Measurements from ENCODE around the gene FAM20B.
"Not testable (repeated sequence)": the region's sequence is repeated elsewhere in the genome, so short reads cannot be mapped to it uniquely, and the experiment has no call there.

Gene FAM20B

DNA sequence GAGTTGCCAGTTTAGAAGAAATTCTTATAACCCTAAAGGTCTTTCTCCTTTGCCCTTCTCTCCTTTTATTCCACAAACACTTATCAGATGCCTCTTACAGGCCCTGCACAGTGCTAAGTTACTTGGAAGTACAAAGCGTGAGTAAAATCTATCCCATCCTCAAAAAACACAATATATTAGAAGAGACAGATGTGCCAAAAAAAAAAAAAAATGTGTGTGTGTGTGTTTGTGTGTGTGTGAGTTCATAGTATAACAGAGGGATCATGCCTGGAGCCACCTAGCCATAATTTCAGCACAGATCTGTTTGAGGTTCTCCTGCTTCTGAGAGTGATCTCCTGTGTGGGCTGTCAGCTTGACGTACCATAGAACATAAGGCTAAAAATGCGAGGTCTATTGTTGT, 5.0 kb downstream of the FAM20B start:
- in situ Hi-C loops (cut with MboI; ENCODE audit: low sequenced_read_pairs), result no loop called here
- H3K4me3 ChIP-seq, result no peak overlapping the region
- peaks cover 68% of the 10 kb centered on the region for H3K4me1 ChIP-seq
- H3K27me3 ChIP-seq (ENCODE audit: low read depth), result no peaks in the 10 kb centered on the region
- no peaks in the 10 kb centered on the region for H3K36me3 ChIP-seq (replicated peaks)
- DNase-seq (ENCODE audit: low spot score in 2 of 2), result no peak
- H3K9me3 ChIP-seq, result no peaks in the 10 kb centered on the region

DNA sequence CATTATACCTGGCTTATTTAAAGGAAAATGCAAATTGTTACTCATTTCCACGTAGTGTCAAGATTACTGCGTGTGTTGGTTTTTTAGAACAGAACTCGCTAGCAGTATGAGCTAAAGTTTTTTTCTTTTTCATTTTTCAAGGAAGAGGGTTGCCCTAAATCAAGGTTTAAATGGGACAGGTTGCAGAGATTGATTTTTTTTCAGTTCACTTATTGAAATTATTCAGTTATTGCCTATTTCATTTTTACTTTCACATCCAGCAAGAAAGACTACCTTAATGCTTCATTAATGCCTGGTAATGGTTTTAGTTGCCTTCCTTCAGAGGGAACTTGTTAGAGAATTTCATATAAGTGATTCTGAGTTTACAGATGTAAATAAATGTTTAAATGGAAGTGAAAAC, 5.6 kb downstream of the FAM20B start:
- no peaks in the 10 kb centered on the region for H3K27me3 ChIP-seq (ENCODE audit: low read depth)
- no peak overlapping the region for H3K4me3 ChIP-seq
- DNase-seq (ENCODE audit: low spot score in 2 of 2), result no peak
- in situ Hi-C loops (cut with MboI; ENCODE audit: low sequenced_read_pairs), result no loop called here
- peaks cover 68% of the 10 kb centered on the region for H3K4me1 ChIP-seq
- no peaks in the 10 kb centered on the region for H3K36me3 ChIP-seq (replicated peaks)
- no peaks in the 10 kb centered on the region for H3K9me3 ChIP-seq

DNA sequence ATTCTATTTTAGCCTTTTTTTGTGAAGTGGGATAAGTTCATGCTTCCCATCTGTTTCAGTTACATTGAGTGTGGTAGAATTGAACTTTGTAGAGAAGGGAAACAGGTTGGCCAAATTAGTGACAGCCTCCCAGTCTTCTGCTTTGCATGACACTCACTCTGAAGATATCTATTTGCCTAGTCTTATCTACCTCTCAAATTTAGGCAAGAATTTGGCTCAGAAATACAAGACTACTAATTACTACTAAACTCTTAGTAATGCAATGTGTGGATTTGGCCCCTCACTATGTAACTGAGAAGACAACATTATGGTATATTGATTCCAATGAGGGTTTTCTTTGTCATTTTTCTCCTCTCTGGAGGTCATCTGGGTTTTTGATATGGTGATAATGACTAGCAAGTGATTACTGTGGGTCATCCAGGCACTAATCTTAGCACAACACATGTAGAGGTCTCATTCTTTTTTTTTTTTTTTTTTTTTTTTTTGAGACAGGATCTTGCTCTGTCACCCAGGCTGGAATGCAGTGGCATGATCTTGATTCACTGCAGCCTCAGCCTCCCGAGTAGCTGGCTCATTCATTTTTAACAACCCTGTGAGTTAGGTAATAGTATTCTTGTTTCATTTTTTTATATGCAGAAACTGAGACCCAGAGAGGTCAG, 6.3 kb downstream of the FAM20B start:
- no peaks in the 10 kb centered on the region for H3K36me3 ChIP-seq (replicated peaks)
- in situ Hi-C loops (cut with MboI; ENCODE audit: low sequenced_read_pairs), result no loop called here
- DNase-seq (ENCODE audit: low spot score in 2 of 2), result no peak
- H3K4me3 ChIP-seq, result no peak overlapping the region
- peaks cover 66% of the 10 kb centered on the region for H3K4me1 ChIP-seq
- H3K27me3 ChIP-seq (ENCODE audit: low read depth), result no peaks in the 10 kb centered on the region
- H3K9me3 ChIP-seq, result no peaks in the 10 kb centered on the region

DNA sequence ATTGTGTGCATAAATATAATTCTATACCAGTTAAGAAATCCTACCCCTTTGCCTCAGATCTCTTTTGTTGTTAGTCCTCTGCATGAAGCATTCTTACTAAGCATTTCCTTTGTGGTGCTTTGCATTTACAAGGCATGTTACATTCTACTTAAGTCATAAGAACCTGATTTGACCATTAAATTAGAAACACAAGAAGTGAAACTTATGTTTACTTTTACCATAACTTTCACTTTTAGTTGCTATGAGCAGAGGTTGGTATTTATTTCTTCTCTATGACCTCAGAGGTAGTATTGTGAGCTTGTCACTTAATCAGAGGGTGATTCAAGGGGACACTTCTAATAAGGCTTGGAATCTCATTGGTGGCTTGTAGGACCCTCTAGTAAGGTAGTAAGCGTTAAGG, 9.0 kb downstream of the FAM20B start:
- H3K4me1 ChIP-seq, result peaks cover 47% of the 10 kb centered on the region
- no peaks in the 10 kb centered on the region for H3K36me3 ChIP-seq (replicated peaks)
- no peaks in the 10 kb centered on the region for H3K9me3 ChIP-seq
- DNase-seq (ENCODE audit: low spot score in 2 of 2), result peak in 1 of 2 experiments; percentile 77
- no peaks in the 10 kb centered on the region for H3K27me3 ChIP-seq (ENCODE audit: low read depth)
- no peak overlapping the region for H3K4me3 ChIP-seq
- in situ Hi-C loops (cut with MboI; ENCODE audit: low sequenced_read_pairs), result no loop called here

DNA sequence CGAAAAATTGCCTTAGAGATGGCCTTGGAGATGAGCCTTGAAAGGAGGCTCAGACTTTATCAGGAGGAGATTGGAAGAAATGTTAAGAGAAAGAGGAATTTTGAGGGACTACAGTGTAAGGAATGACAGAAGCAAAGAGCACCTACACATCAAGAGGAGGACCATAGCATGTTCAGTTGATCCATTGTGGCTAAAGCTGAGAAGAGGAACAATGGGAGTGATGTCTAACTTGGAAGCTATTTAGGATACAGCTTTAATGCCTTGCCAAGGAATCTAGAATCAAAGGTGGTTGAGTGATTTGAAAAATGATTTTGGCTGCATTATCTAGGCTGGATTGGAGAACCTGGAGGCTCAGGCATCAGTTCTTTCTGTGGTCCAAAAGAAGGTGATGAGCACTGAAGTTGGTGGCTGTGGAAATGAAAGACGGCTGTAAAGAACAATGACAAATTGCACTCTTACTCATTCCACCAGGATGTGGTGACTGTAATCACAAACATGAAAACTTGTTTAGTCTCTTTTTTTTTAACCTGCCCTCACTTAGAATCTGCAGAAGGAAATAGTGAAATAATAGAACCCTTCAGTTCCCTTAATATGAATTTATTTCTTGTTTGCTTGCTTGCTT, 11.3 kb downstream of the FAM20B start:
- no peak overlapping the region for H3K4me3 ChIP-seq
- H3K9me3 ChIP-seq, result no peaks in the 10 kb centered on the region
- no peaks in the 10 kb centered on the region for H3K36me3 ChIP-seq (replicated peaks)
- no peaks in the 10 kb centered on the region for H3K27me3 ChIP-seq (ENCODE audit: low read depth)
- H3K4me1 ChIP-seq, result peaks cover 25% of the 10 kb centered on the region
- in situ Hi-C loops (cut with MboI; ENCODE audit: low sequenced_read_pairs), result no loop called here
- no peak for DNase-seq (ENCODE audit: low spot score in 2 of 2)

DNA sequence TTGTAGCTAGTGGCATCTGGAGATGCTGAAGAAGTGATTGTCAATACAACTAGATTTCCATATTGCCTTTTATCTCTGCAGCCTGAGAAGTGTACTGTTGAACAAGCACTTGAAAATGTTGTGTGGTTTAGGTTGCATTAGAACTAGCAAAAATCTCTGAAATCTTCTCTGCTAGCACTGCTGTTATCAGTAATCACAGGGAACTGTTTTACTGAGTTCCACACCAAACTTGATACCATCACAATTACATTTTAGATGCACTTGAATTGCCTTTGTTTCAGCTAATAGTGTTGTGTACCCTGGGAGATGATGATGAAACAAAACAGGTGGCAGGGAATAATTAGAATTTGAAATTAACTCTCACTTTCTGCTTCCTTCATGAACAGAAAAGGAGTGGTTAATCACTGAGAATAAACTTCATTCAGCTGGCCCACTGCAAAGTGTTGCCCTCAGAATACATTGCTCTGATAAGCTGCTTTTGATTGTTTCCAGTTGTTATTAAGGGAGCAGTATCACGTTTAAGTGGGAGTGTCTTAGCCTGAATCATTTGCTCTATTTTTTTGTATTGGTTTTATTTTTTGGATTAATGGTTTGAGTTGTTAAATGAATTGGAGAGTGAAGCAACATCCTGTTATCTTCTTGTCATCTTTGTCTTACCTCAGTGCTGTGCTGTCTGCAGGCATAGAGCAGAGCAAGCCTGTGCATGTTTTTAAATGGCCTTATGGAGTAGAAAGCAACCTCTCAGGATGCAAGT, 13.0 kb downstream of the FAM20B start:
- H3K4me1 ChIP-seq, result peaks cover 21% of the 10 kb centered on the region
- DNase-seq (ENCODE audit: low spot score in 2 of 2), result no peak
- H3K9me3 ChIP-seq, result no peaks in the 10 kb centered on the region
- in situ Hi-C loops (cut with MboI; ENCODE audit: low sequenced_read_pairs), result no loop called here
- H3K36me3 ChIP-seq (replicated peaks), result no peaks in the 10 kb centered on the region
- H3K27me3 ChIP-seq (ENCODE audit: low read depth), result no peaks in the 10 kb centered on the region
- no peak overlapping the region for H3K4me3 ChIP-seq

DNA sequence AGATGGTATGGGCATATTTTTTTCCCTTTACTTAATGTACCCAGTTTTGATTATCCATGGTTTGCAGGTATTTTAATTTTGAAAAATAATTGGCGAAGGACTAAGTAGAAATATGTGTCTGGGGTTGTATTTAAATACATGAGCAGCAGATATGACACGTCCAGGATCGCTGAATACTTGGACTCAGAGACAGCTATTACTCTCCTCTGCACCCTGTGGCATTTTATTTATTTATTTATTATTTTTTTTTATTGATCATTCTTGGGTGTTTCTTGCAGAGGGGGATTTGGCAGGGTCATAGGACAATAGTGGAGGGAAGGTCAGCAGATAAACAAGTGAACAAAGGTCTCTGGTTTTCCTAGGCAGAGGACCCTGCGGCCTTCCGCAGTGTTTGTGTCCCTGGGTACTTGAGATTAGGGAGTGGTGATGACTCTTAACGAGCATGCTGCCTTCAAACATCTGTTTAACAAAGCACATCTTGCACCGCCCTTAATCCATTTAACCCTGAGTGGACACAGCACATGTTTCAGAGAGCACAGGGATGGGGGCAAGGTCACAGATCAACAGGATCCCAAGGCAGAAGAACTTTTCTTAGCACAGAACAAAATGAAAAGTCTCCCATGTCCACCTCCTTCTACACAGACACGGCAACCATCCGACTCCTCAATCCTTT, 13.9 kb downstream of the FAM20B start:
- H3K9me3 ChIP-seq, result not testable (repeated sequence)

DNA sequence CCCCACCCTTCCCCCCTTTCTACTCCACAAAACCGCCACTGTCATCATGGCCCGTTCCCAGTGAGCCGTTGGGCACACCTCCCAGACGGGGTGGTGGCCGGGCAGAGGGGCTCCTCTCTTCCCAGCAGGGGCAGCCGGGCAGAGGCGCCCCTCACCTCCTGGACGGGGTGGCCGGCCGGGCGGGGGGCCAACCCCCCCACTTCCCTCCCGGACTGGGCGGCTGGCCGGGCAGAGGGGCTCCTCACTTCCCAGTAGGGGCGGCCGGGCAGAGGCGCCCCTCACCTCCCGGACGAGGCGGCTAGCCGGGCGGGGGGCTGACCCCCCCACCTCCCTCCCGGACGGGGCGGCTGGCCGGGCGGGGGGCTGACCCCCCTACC, 14.5 kb downstream of the FAM20B start:
- H3K9me3 ChIP-seq; H3K36me3 ChIP-seq (replicated peaks); in situ Hi-C loops (cut with MboI; ENCODE audit: low sequenced_read_pairs); H3K4me3 ChIP-seq; H3K27me3 ChIP-seq (ENCODE audit: low read depth); DNase-seq (ENCODE audit: low spot score in 2 of 2); H3K4me1 ChIP-seq: not testable (repeated sequence)

More for the DNA sequence above, 13.9 kb downstream of the FAM20B start:
- H3K36me3 ChIP-seq (replicated peaks); H3K27me3 ChIP-seq (ENCODE audit: low read depth); H3K4me3 ChIP-seq; in situ Hi-C loops (cut with MboI; ENCODE audit: low sequenced_read_pairs); DNase-seq (ENCODE audit: low spot score in 2 of 2): not testable (repeated sequence)
- peaks cover 12% of the 10 kb centered on the region for H3K4me1 ChIP-seq

DNA sequence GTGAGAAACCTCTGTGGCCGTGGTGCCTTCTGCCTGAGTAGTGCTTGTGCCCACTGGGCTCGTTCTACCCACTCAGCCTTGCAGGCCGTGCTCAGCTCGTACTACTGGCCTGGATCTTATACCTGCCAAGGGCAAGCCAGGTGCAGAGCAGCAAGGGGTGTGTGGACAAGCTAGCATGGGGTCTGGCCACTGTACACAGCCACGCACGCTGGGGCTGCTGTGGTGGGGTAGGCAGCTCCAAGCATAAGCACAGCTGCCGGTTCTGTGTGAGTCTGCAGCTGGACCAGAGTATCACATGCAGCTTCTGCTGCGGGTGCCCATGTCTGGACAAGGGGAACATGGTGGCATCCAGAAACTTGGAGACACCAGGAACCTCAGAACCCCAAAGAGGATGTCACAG, 16.4 kb downstream of the FAM20B start:
- in situ Hi-C loops (cut with MboI; ENCODE audit: low sequenced_read_pairs), result no loop called here

DNA sequence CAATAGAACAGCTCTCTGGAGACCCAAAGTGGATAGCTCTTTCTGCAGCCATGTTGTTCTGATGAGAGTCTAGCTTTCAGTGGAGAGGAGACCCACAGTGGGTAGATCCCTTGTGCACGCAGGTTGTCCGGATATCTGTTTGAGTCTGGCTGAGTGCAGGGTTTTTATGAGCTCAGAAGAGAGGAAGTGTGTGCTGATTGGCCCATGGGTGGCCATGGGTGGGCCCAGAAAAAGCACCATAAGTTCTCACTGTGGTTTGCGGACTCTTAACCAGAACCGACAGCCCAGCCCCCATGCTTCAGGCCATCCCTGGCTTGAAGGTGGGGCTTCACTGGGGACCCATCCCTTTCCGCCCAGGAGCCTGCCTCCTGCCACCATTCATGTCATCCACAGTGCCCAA, 17.0 kb downstream of the FAM20B start:
- DNase-seq (ENCODE audit: low spot score in 2 of 2), result no peak

More for the DNA sequence above, 16.4 kb downstream of the FAM20B start:
- no peaks in the 10 kb centered on the region for H3K9me3 ChIP-seq
- no peaks in the 10 kb centered on the region for H3K27me3 ChIP-seq (ENCODE audit: low read depth)
- no peak for DNase-seq (ENCODE audit: low spot score in 2 of 2)
- H3K4me3 ChIP-seq, result no peak overlapping the region
- H3K36me3 ChIP-seq (replicated peaks), result no peaks in the 10 kb centered on the region
- 0 out of 2 replicates have a peak, but pooled peaks cover 7% of the 10 kb centered on the region for H3K4me1 ChIP-seq

DNA sequence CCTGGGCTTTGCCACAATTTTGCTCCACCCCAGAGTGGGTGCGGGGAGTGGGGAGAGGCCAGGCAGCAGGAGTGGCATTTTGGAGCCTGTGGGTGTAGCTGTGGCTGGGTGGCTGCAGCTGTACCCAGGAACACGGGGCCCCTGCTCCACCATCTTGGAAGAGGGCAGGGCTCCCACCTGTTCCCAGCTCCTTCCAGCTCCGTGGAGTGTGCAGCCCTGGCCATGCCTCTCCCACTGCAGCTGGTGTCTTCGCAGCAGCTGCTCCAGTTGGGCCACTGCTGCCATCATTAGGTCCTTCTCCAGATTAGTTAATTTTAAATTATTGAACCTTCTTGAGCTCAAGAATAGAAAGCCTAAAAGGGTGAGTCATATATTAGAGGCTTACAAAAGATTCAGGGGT, 17.6 kb downstream of the FAM20B start:
- H3K4me3 ChIP-seq, result no peak overlapping the region
- DNase-seq (ENCODE audit: low spot score in 2 of 2), result no peak
- 0 out of 2 replicates have a peak, but pooled peaks cover 7% of the 10 kb centered on the region for H3K4me1 ChIP-seq
- no peaks in the 10 kb centered on the region for H3K27me3 ChIP-seq (ENCODE audit: low read depth)
- no peaks in the 10 kb centered on the region for H3K9me3 ChIP-seq
- in situ Hi-C loops (cut with MboI; ENCODE audit: low sequenced_read_pairs), result no loop called here
- H3K36me3 ChIP-seq (replicated peaks), result no peaks in the 10 kb centered on the region

More for the DNA sequence above, 17.0 kb downstream of the FAM20B start:
- Histone ChIP-seq H3K36me3 (replicated peaks) (no peaks in the 10 kb centered on the region), H3K27me3 (ENCODE audit: low read depth) (no peaks in the 10 kb centered on the region), H3K4me3 (no peak overlapping the region), H3K4me1 (0 out of 2 replicates have a peak, but pooled peaks cover 7% of the 10 kb centered on the region), H3K9me3 (no peaks in the 10 kb centered on the region)
- in situ Hi-C loops (cut with MboI; ENCODE audit: low sequenced_read_pairs), result no loop called here

DNA sequence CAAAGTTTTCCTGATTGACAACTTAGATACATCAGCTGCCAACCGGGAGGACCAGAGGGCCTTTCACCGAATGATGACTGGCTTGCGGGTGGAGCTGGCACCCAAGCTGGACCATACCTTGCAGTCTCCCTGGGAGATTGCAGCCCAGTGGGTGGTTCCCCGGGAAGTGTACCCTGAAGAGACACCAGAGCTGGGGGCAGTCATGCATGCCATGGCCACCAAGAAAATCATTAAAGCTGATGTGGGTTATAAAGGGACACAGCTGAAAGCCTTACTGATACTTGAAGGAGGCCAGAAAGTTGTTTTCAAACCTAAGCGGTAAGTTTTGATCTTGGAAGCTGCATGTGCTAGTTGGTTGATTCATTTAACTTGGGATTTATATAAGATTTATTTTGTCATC, 18.2 kb downstream of the FAM20B start:
- Histone ChIP-seq H3K36me3 (replicated peaks) (no peaks in the 10 kb centered on the region), H3K27me3 (ENCODE audit: low read depth) (no peaks in the 10 kb centered on the region), H3K4me3 (no peak overlapping the region), H3K9me3 (no peaks in the 10 kb centered on the region), H3K4me1 (0 out of 2 replicates have a peak, but pooled peaks cover 3% of the 10 kb centered on the region)
- DNase-seq (ENCODE audit: low spot score in 2 of 2), result no peak
- in situ Hi-C loops (cut with MboI; ENCODE audit: low sequenced_read_pairs), result no loop called here

DNA sequence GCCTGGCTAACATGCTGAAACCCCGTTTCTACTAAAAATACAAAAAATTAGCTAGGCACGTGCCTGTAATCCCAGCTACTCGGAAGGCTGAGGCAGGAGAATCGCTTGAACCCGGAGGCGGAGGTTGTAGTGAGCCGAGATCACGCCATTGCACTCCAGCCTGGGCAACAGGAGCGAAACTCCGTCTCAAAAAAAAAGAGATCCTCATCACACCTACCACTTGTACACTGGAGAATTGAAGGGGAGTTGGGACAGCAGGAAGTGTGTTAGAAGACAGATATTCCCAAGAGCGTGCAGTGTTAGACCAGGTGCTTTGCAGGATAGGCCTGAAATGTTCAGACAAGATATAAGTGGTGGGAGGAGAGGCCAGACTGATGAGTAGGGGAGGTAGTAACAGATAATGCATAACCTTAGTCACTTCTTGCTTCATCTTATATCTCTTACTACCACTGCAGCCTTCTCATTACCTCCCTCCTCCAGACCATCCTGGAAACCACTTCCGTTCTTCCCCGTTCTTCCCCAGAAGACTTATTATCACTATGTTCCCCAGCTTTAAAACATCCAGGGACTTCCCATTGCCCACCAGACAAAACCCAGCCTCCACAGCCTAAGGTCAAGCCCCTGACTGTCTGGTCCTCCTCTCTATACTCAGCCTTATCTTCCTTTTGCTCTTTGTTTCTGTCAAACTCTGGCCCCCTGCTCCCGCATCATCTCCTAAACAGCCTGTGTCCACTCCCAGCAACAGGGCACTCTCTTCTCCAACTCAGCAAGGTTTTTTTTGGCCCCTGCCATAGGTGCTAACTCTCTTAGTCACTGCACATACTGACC, 21.3 kb downstream of the FAM20B start:
- in situ Hi-C loops (cut with MboI; ENCODE audit: low sequenced_read_pairs), result no loop called here
- no peak for DNase-seq (ENCODE audit: low spot score in 2 of 2)
- Histone ChIP-seq H3K9me3 (no peaks in the 10 kb centered on the region), H3K4me1 (peaks cover 1% of the 10 kb centered on the region), H3K27me3 (ENCODE audit: low read depth) (no peaks in the 10 kb centered on the region), H3K4me3 (no peak overlapping the region), H3K36me3 (replicated peaks) (no peaks in the 10 kb centered on the region)
